Lower lobe of right lung (tissue), 2 donors: ENCODE results near the gene DIS3L2. TPM values are rescaled to one million over a fixed set of nuclear protein-coding genes. Genes with fewer than 3 reads are reported as not detected.

ENCODE experiments used
- ATAC-seq, 2 donors: fragments of 200-7000 bp; cut with Tn5 transposase; one replicate each; pipeline ENCODE4 v1.9.1; 2020 to 2022; ENCODE audit warnings: mild to moderate bottlenecking in 2 of 2, moderate library complexity in 2 of 2
- DNase-seq: peaks from one replicate; pipeline ENCODE4 v3.0.0-alpha.2; 2020
- H3K27ac ChIP-seq: fragments of 200-600 bp; one replicate; pipeline ENCODE4 v1.8.0; 2022
- H3K27me3 ChIP-seq: fragments of 200-600 bp; one replicate; pipeline ENCODE4 v1.8.0; 2022; ENCODE audit warnings: low read depth
- H3K36me3 ChIP-seq: fragments of 200-600 bp; one replicate; pipeline ENCODE4 v1.8.0; 2022; ENCODE audit warnings: mild to moderate bottlenecking
- H3K4me1 ChIP-seq: fragments of 200-600 bp; one replicate; pipeline ENCODE4 v1.8.0; 2022
- H3K4me3 ChIP-seq: fragments of 200-600 bp; one replicate; pipeline ENCODE4 v1.8.0; 2022; ENCODE audit warnings: mild to moderate bottlenecking
- H3K9me3 ChIP-seq: fragments of 200-600 bp; one replicate; pipeline ENCODE4 v1.8.0; 2022
- CTCF ChIP-seq: fragments of 200-600 bp; IDR thresholded peaks from one replicate; pipeline ENCODE4 v1.8.0; 2022; ENCODE audit warnings: antibody characterized with exemption, mild to moderate bottlenecking
- intact Hi-C: fragments of 100-400 bp; cut with DNase I; formaldehyde crosslinking; loops from one replicate; pipeline ENCODE4 v1.11.0; 2022
- total RNA-seq: library from RNA; stranded (reverse); fragmentation: NEBNext Ultra II Directional; extraction: Animal tissue kit (Norgen Biotek cat#: 25700); gene quantifications from one replicate; pipeline ENCODE4 v1.2.1, GENCODE V29; 2021
- donor health status: DM: no; HTN: yes; CAD: no; lungs with severe emphysema.

The DIS3L2 gene
- total RNA-seq, 1 donor from 2014 or later = 34.4 TPM

- H3K4me1 ChIP-seq = no peaks in the 10 kb centered on the region
- intact Hi-C loops = loop anchor here (10.0 kb wide), 1 partner anchor 217 kb away; the partner anchor contains the start of gene NPPC
- ATAC-seq (peak; percentile 45 to 59), DNase-seq (no peak)
- H3K9me3 ChIP-seq = no peaks in the 10 kb centered on the region
- no peak overlapping the region for H3K4me3 ChIP-seq
- peaks cover 6% of the 10 kb centered on the region for H3K36me3 ChIP-seq
- H3K27me3 ChIP-seq = no peaks in the 10 kb centered on the region
- peak; percentile 62 for TF ChIP-seq CTCF
- H3K27ac ChIP-seq = no peak overlapping the region
Measured at GRCh38 chr2:232142049-232142448, 180.5 kb downstream of the DIS3L2 start.

DNA sequence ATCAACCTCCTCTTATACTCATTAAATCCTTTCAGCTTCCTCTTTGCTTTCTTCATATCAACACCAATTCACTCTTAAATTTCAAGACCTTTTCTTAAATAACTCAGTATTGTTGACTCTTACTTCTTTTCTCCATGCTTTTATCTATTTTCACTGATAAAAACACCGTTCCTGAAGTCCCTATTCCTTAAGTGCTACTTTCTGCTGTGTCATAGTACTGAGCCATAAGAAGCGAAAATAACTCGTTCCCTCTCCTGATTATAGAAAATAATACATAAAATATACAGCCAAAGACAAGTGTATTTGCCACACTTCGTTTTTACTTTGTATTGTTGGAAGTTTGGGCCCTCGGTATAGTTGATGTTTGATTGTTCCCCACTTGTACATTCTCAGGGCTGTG, 181.0 kb downstream of the DIS3L2 start:
- TF ChIP-seq CTCF = no peak
- H3K27ac ChIP-seq = no peak overlapping the region
- no peaks in the 10 kb centered on the region for H3K9me3 ChIP-seq
- H3K27me3 ChIP-seq = no peaks in the 10 kb centered on the region
- H3K4me3 ChIP-seq = no peak overlapping the region
- H3K4me1 ChIP-seq = no peaks in the 10 kb centered on the region
- DNase-seq (no peak), ATAC-seq (no peak)
- peaks cover 6% of the 10 kb centered on the region for H3K36me3 ChIP-seq
- intact Hi-C loops = loop anchor here (10.0 kb wide), 1 partner anchor 218 kb away; the partner anchor contains the start of gene NPPC

DNA sequence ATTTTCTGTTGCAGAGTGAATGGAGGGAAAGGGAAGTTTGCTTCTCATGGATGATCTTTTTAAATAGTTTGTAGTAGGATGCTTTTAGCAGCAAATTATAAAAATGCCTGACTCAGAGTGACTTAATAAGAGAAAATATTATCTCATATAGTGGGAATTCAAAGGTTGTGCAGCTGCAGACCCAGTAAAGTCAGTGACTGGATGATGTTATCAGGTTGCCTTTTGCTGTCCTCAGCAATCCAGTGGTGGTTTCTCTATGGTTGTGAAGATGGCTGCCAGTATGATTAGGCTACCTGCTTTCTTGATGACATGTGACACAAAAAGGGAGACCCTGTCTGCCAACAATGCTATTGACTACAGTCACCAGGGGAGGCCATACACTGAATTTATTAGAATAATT, 184.8 kb downstream of the DIS3L2 start:
- no peaks in the 10 kb centered on the region for H3K9me3 ChIP-seq
- DNase-seq (no peak), ATAC-seq (no peak)
- no peaks in the 10 kb centered on the region for H3K4me1 ChIP-seq
- H3K27ac ChIP-seq = no peak overlapping the region
- peaks cover 6% of the 10 kb centered on the region for H3K36me3 ChIP-seq
- TF ChIP-seq CTCF = no peak
- H3K4me3 ChIP-seq = no peak overlapping the region
- H3K27me3 ChIP-seq = no peaks in the 10 kb centered on the region
- intact Hi-C loops = loop anchor here (10.0 kb wide), 1 partner anchor 221 kb away; the partner anchor contains the start of gene NPPC

- H3K4me1 ChIP-seq = no peaks in the 10 kb centered on the region
- TF ChIP-seq CTCF = no peak
- ATAC-seq (no peak), DNase-seq (no peak)
- H3K9me3 ChIP-seq = no peaks in the 10 kb centered on the region
- no peak overlapping the region for H3K27ac ChIP-seq
- no peak overlapping the region for H3K4me3 ChIP-seq
- intact Hi-C loops = loop anchor here (10.0 kb wide), 1 partner anchor 223 kb away; the partner anchor contains the start of gene NPPC
- peaks cover 6% of the 10 kb centered on the region for H3K36me3 ChIP-seq
- H3K27me3 ChIP-seq = no peaks in the 10 kb centered on the region
Measured at GRCh38 chr2:232147440-232148077, 186.0 kb downstream of the DIS3L2 start.

DNA sequence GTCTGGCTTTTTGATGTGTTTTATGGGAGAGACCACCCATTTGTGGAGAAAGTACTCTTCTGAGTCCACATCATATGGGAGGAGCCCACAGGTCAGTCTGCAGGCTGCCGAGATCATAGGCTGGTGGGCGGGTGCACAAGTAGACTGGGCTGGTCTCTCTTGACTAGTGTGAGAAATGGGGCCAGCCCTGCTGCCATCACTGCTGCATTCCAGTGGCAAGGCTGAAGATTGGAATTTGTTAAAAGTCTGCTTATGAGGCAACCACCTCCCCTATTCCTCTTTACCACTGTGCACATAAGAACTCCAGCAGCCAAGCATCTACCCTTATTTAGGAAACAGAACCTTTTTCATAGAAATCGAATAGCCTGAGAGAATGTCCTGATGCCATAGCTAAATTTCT, 200.7 kb downstream of the DIS3L2 start:
- H3K4me1 ChIP-seq = no peaks in the 10 kb centered on the region
- no peaks in the 10 kb centered on the region for H3K9me3 ChIP-seq
- H3K27ac ChIP-seq = no peak overlapping the region
- intact Hi-C loops = no loop called here
- DNase-seq (no peak), ATAC-seq (no peak)
- no peak overlapping the region for H3K4me3 ChIP-seq
- H3K27me3 ChIP-seq = no peaks in the 10 kb centered on the region
- TF ChIP-seq CTCF = no peak
- peaks cover 23% of the 10 kb centered on the region for H3K36me3 ChIP-seq
